GM19035 (cell line): ENCODE data around the gene IGFBP5.
A peak's percentile ranks its signal among the peaks of the same experiment; 100 is the strongest.

ENCODE experiments used
- ATAC-seq: cut with Tn5 transposase; IDR thresholded peaks from one replicate; pipeline ENCODE4 v1.9.1; 2021; ENCODE audit not compliant: unreplicated experiment

IGFBP5 gene

GRCh38 chr2:216670266-216671080 is 24.9 kb downstream of the IGFBP5 start:
- no peak for ATAC-seq

GRCh38 chr2:216666461-216667233 is 28.7 kb downstream of the IGFBP5 start:
- ATAC-seq = peak; percentile 79

DNA sequence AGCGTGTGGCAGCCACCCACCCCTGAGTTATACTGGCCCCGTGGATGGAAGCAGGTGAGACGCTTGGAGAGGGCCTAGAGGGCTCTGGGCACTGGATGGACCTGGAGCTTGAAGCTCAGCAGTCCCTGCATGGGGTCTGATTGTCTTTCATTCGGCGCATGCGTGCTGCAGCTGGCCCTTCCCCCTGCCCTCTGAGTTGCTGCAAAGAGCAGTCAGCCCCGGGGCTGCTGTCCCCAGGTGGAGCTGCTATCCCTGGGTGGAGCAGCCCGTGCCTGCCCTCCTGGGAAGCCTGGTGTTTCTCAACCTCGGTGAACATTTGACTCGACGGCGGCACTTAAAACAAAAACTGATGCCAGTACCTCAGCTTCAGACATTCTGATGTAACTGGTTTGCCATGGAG is 29.6 kb downstream of the IGFBP5 start:
- no peak for ATAC-seq

GRCh38 chr2:216665242-216665641 is 30.1 kb downstream of the IGFBP5 start:
- ATAC-seq = no peak

DNA sequence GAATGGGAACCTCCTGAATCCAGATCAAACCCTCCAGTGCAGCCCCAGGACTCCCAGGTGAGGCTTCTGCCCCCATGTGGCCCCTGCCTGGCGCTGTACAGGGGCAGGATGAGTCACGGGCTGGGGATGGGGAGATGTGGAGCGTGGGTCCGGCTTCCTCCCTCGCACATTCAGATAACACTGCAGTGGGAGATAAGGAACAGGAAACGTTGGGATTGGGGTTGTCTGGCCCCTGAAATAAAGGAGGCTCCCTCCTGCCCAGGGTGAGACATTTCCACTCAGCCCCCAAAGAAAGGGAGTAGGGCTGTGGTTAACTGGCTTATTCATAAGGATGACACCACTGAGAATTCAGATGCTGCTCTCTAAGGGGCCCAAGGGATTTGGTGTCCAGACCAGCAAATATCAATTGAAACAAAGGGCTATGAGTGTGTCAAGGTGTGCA is 30.7 kb downstream of the IGFBP5 start:
- ATAC-seq = no peak

DNA sequence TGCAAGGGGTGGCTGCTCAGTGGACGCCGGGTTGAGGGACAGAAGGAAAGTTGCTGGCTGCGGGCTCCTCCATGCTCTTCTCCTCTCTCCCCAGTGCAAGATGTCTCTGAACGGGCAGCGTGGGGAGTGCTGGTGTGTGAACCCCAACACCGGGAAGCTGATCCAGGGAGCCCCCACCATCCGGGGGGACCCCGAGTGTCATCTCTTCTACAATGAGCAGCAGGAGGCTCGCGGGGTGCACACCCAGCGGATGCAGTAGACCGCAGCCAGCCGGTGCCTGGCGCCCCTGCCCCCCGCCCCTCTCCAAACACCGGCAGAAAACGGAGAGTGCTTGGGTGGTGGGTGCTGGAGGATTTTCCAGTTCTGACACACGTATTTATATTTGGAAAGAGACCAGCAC is 31.5 kb downstream of the IGFBP5 start:
- ATAC-seq = no peak

DNA sequence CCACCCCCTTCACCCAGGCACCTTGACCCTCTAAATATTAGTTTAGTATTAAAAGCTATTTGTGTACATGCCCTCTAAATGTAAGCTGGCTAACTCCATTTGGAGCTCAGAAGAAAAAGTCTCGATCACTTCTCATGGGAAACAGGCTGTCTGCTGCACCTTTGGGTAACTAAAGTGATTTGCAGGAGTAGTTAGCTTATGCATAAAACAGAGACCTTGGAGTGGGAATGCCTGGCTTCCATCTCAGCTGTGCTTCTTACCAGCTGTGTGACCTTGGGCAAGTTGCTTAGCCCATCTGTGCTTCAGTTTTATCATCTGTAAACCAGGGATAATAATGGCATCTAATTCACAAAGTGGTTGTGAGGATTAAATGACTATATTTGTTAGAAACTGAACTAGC is 32.2 kb downstream of the IGFBP5 start:
- no peak for ATAC-seq

DNA sequence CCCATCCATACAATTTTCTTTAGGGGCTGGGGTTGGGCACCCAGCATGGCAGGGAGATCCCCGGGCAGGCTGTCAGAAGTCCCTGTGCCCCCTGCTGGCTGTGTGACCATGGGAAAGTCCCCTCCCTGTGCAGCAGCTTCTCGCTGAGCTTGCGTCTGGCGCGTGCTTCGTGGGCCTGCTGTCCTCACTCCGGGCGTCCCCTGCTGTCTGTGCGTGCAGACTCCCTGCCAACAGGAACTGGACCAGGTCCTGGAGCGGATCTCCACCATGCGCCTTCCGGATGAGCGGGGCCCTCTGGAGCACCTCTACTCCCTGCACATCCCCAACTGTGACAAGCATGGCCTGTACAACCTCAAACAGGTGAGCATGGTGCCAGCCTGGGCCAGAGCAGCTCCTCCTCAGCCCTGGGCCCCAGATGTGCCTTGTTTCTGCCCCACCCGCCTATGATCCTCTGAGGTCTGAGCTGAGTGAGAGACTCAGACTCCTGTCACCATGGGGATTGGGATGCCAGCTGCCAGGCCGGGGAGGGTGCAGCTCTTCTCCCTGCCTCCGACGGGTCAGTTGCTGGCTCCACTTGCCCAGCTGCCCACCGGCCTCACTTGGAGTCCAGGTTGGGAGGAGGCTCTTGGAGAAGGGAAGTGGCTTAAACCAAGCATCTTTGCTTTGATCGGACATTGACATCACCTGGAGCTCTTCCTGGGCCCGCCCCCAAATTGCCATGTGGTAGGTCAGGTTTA is 33.5 kb downstream of the IGFBP5 start:
- ATAC-seq = no peak

DNA sequence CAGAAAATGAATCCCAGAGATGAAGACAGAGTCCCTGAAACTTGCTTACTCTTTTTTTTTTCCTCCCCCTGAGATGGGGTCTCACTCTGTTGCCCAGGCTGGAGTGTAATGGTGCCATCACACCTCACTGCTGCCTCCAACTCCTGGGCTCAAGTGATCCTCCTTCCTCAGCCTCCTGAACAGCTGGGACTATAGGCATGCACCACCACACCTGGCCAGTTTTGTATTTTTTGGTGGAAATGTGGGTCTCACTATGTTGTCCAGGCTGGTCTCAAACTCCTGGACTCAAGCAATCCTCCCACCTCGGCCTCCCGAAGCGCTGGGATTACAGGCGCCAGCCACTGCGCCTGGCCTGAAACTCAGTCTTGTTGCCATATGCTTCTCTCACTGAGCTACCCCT is 34.3 kb downstream of the IGFBP5 start:
- no peak for ATAC-seq

- ATAC-seq = no peak
Observed at GRCh38 chr2:216660496-216660895, 34.9 kb downstream of the IGFBP5 start.

- ATAC-seq = no peak
Observed at GRCh38 chr2:216659276-216659675, 36.1 kb downstream of the IGFBP5 start.

DNA sequence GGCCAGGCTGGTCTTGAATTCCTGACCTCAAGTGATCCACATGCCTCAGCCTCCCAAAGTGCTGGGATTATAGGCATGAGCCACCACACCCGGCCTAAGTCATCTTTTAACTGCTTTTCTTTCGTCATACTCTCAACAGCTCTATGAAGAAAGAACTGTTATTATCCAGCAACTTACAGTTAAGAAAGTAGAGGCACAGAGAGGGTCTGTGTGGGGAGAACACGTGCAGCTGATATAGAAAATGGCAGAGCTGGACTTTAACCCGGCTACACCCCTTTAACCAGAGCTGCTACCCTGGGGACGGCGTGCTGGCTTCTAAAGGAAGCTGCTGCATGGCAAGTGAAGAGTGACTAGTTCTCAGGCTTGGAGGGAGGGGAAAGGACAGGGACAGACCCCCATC is 36.6 kb downstream of the IGFBP5 start:
- ATAC-seq = no peak

- ATAC-seq = no peak
Observed at GRCh38 chr2:216657980-216658379, 37.4 kb downstream of the IGFBP5 start.

GRCh38 chr2:216657086-216657855 is 38.1 kb downstream of the IGFBP5 start:
- ATAC-seq = no peak

DNA sequence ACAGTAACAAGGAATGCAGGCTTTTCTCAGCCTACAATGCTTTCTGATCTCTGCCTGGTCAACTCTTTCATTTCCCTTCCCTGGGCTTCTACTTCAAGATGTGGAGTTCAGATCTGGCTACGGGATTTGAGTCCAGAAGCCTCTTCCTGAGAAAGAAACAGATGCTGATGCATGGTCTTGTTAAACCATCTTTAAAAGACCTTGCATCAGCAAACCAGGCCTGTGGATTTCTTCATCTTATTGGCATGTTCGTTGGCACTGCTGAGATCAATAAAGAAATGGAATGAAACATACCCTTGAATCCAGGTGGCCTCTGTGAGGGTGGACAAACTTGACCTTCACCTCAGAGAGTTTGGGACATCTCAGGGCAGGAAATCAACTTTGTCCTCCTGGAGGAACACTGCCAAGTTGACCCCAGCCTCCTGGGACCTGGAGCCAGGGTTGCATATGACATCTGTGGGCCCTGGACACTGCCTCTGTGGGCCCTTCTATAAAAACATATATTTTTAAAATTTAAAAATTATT is 40.8 kb downstream of the IGFBP5 start:
- no peak for ATAC-seq

GRCh38 chr2:216653931-216654365 is 41.4 kb downstream of the IGFBP5 start:
- no peak for ATAC-seq

DNA sequence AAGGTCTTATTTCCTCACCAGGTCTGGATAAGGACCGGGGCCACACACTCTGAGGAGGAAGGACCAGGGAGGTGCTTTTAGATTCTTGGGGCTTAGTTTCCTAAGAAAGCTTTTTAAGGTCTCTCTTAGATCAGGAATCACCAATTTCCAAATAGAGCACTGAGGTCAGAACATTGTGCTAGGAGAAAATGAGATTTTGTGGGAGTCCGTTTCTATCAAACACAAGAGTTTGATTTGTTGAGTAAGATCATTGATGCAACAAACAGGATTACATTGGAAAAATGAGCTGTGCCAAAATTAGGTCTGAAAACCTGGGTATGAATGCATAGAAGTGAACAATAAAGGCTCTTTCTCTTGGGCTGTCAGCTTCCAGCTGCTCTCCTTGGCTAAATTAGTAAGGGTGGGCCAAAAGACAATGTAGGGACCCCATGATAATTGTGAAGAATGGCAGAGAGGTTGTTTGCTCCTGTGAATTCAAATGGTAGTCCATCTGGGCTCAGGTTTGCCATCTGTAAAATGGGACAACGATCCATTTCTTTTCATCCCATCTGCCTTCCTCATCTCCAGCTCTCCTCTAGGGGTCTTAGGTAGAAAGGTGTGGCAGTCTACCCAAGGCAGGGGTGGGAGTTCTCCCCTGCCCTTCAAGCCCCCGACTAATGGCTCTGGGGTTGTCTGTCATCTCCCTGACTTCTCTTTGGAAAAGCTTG is 42.1 kb downstream of the IGFBP5 start:
- no peak for ATAC-seq

DNA sequence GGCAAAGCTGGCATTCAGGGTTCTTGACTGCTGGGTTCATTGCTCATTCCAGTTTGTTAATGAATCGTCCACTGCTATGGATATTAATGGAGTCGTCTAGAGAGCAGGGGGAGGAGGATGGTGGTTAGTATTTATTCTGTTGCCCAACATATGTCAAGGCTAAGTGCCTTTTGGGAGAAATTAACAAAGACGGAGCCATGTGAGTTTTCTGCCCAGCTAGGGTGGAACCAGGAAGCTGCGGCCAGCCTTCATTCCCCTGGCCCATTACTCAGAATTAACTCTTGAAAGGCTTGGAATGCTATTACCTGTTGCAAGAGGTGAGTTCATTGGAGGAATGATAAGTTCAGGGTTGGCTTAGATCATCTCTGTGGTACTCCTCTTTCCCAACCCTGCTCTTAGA is 42.8 kb downstream of the IGFBP5 start:
- no peak for ATAC-seq

DNA sequence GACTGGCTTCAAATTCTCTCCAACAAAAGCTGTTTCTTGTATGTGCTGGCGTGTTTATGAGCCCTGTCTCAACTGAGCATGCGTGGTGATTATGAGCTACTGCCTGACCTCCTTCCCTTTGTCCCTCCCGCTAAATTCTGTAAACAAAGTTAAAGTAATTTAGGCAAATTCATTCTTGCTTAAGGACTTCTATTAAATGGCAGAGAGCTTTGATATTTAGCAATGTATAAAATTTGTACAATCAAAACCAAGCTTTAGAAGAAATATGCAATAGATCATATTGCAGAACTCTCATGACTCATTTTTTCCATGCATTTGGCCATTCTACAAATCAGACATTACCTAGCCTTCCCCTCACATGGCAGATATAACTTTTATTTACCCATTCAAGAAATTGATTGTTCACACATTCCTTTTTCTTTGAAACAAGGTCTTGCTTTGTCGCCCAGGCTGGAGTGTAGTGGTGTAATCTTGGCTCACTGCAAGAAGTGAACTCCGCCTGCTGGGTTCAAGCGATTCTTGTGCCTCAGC is 43.9 kb downstream of the IGFBP5 start:
- ATAC-seq = no peak
